ENCODE measurements around the gene ANKRD44.

GRCh38 chr2:196993617-196994016, 317.0 kb downstream of the ANKRD44 start:
- TF ChIP-seq GATA2 (IDR thresholded peaks at IDR 0.05; ENCODE audit: low read depth, low read length) = no peak
- no peak for TF ChIP-seq GATA3 (IDR thresholded peaks at IDR 0.05; ENCODE audit: low read depth, low read length)
